ENCODE measurements around the gene DOCK2. TPM values are rescaled to one million over a fixed set of nuclear protein-coding genes. Genes with fewer than 3 reads are reported as not detected.
A peak's percentile ranks its signal among the peaks of the same experiment; 100 is the strongest.

DOCK2 gene
- total and polyA plus RNA-seq, 2 of the 8 experiments (the other 6 are each of a cell fraction or from before 2014, with no cell fraction given) = 3.9 to 5.7 TPM

GRCh38 chr5:170114271-170114670 is 477.2 kb downstream of the DOCK2 start:
- no peak overlapping the region for H3K27ac ChIP-seq (ENCODE audit: low read depth, low read length)
- ChIA-PET POLR2A (ENCODE audit: partially characterized antibody) (no interaction called here), CTCF (ENCODE audit: partially characterized antibody) (interaction anchor here (0.9 to 2.2 kb wide), 4 partner anchors 8 to 290 kb away, joined by 3 to 7 read pairs (median 4); no protein-coding TSS in a partner anchor)
- H3K27me3 ChIP-seq (replicated peaks in 1 of 4; ENCODE audit: control insufficient read depth in 3 of 4, extremely low read depth in 1 of 4, insufficient read depth in 3 of 4, low read length in 3 of 4) = peaks cover 0 to 20% (median 8%) of the 10 kb centered on the region in 4 experiments; a peak in 5 of 7 replicates
- peaks cover 4 to 11% of the 10 kb centered on the region in 2 experiments; a peak in 2 of 4 replicates for H3K9me3 ChIP-seq (ENCODE audit: insufficient read depth in 2 of 2, low read depth in 1 of 2, low read length in 1 of 2)
- H2AK5ac ChIP-seq (ENCODE audit: low read depth, low read length) = no peak overlapping the region
- H3K4ac ChIP-seq (replicated peaks; ENCODE audit: insufficient read length, low read depth, low read length) = no peak overlapping the region
- no peak for FAIRE-seq
- no peak overlapping the region for H3K9ac ChIP-seq (replicated peaks in 1 of 4; ENCODE audit: extremely low read depth in 1 of 4, low read depth in 3 of 4, low read length in 3 of 4)
- no peak overlapping the region for H3K4me2 ChIP-seq (ENCODE audit: insufficient read depth in 1 of 2, low read depth in 2 of 2, low read length in 2 of 2)
- H4K5ac ChIP-seq (ENCODE audit: insufficient read length, low read depth, low read length) = no peak overlapping the region
- H3K79me1 ChIP-seq (ENCODE audit: low read depth, low read length) = no peaks in the 10 kb centered on the region
- H2BK20ac ChIP-seq (ENCODE audit: low read length) = no peak overlapping the region
- no peak overlapping the region for H4K8ac ChIP-seq (ENCODE audit: extremely low read depth, insufficient read depth, low read length)
- no peak overlapping the region for H2AFZ ChIP-seq (ENCODE audit: low read length)
- peak in 1 of 2 experiments; percentile 16 for DNase-seq (ENCODE audit: low read depth in 1 of 2, low spot score in 2 of 2)
- no peak overlapping the region for H2BK5ac ChIP-seq (ENCODE audit: low read depth, low read length)
- no peak overlapping the region for H2BK15ac ChIP-seq (ENCODE audit: low read length)
- H3K79me2 ChIP-seq (ENCODE audit: control insufficient read depth in 1 of 2, insufficient read depth in 2 of 2, low read length in 2 of 2) = no peaks in the 10 kb centered on the region
- H3K4me3 ChIP-seq (ENCODE audit: extremely low read depth in 1 of 4, insufficient read depth in 2 of 4, low read depth in 3 of 4, low read length in 4 of 4) = no peak overlapping the region
- no peak overlapping the region for H3K23ac ChIP-seq (ENCODE audit: insufficient read length)
- no peaks in the 10 kb centered on the region; the same call in 1 of the 2 replicates for H3K23me2 ChIP-seq (ENCODE audit: low read depth, low read length)
- no peak overlapping the region; the same call in 1 of the 2 replicates for H3K18ac ChIP-seq (ENCODE audit: extremely low read depth, low read length)
- no peaks in the 10 kb centered on the region for H3K36me3 ChIP-seq (ENCODE audit: control insufficient read depth in 2 of 4, insufficient read depth in 4 of 4, low read length in 3 of 4)
- H3K56ac ChIP-seq (replicated peaks; ENCODE audit: insufficient read length, low read depth, low read length) = no peak overlapping the region
- peak overlapping the region; percentile 31 for H2BK120ac ChIP-seq (replicated peaks; ENCODE audit: low read depth, low read length)
- peaks cover 4 to 17% (median 7%) of the 10 kb centered on the region in 4 experiments; a peak in 6 of 7 replicates for H3K4me1 ChIP-seq (replicated peaks in 1 of 4; ENCODE audit: control insufficient read depth in 3 of 4, insufficient read depth in 4 of 4, low read length in 3 of 4)
- no peak overlapping the region for H3K14ac ChIP-seq (ENCODE audit: insufficient read length)
- H2BK12ac ChIP-seq (ENCODE audit: low read depth, low read length) = no peak overlapping the region
- no peak overlapping the region for H4K91ac ChIP-seq (replicated peaks; ENCODE audit: insufficient read length, low read length)
- H4K20me1 ChIP-seq (replicated peaks in 1 of 2; ENCODE audit: control insufficient read depth in 1 of 2, insufficient read depth in 2 of 2, low read length in 2 of 2) = no peaks in the 10 kb centered on the region
- WGBS, 2 experiments (ENCODE audit: extremely low coverage in 1 of 2, insufficient coverage in 1 of 2, insufficient read length in 1 of 2, insufficient replicate concordance in 2 of 2, low coverage in 1 of 2, low lambda C conversion rate in 2 of 2, missing lambda C conversion rate in 1 of 2) = 70% methylated on average over 7 of the region's 7 CpGs; no CpG with 5 or more reads in 1 of the 2 experiments
- TF ChIP-seq EP300 (IDR thresholded peaks at IDR 0.05; ENCODE audit: borderline replicate concordance in 1 of 2, low read depth in 2 of 2, low read length in 2 of 2) = no peak
- TF ChIP-seq SAP30 (IDR thresholded peaks at IDR 0.05; ENCODE audit: insufficient read depth, insufficient replicate concordance, low read length) = no peak
- TF ChIP-seq JUN (IDR thresholded peaks at IDR 0.05; ENCODE audit: low read depth, low read length) = no peak
- no peak for TF ChIP-seq RNF2 (IDR thresholded peaks at IDR 0.05; ENCODE audit: borderline replicate concordance, low read depth, low read length, missing control alignments, poor library complexity, severe bottlenecking)
- TF ChIP-seq JUND (IDR thresholded peaks at IDR 0.05; ENCODE audit: low read length) = no peak
- TF ChIP-seq GTF2F1 (IDR thresholded peaks at IDR 0.05; ENCODE audit: borderline replicate concordance, low read depth, low read length) = no peak
- TF ChIP-seq POLR2AphosphoS5 (IDR thresholded peaks at IDR 0.05; ENCODE audit: low read depth, low read length) = no peak
- no peak for TF ChIP-seq SP2 (IDR thresholded peaks at IDR 0.05; ENCODE audit: low read length)
- no peak for TF ChIP-seq CBX5 (IDR thresholded peaks at IDR 0.05; ENCODE audit: low read depth, low read length)
- TF ChIP-seq CHD1 (IDR thresholded peaks at IDR 0.05; ENCODE audit: low read depth, low read length) = no peak
- TF ChIP-seq KDM5A (IDR thresholded peaks at IDR 0.05; ENCODE audit: low read length) = no peak
- TF ChIP-seq SUZ12 (IDR thresholded peaks at IDR 0.05; ENCODE audit: low read length) = no peak
- no peak for TF ChIP-seq ATF3 (IDR thresholded peaks at IDR 0.05; ENCODE audit: insufficient read depth, low read depth, low read length)
